ENCODE results near the gene PCDHAC2. TPM values are rescaled to one million over a fixed set of nuclear protein-coding genes. Genes with fewer than 3 reads are reported as not detected.

Gene PCDHAC2
- total RNA-seq, 1 donor from 2014 or later, result 12.4 TPM

DNA sequence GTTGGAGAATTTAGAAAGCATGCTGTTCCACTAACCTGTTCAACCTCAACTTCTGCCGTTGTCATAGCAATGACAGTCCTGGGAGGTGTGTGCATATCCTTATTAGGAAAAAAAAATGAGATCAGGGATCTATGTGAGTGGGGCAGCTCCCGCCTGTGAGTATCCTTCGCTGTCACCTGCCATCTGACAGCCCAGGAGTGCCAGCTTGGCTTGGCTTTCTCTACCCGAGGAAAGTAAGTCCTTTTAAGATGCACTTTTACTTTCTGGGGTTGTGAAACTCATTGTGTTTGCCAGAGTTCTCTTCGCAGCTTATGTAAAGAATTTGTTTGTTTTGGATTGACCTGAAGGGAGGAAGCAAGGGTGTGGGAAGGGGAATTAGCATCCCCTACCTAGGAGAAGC is 21.8 kb downstream of the PCDHAC2 start:
- Mint-ChIP-seq H3K27me3 (ENCODE audit: low read depth) (no peaks in the 10 kb centered on the region), H3K36me3 (peaks cover 6% of the 10 kb centered on the region), H3K4me1 (peaks cover 67% of the 10 kb centered on the region)

DNA sequence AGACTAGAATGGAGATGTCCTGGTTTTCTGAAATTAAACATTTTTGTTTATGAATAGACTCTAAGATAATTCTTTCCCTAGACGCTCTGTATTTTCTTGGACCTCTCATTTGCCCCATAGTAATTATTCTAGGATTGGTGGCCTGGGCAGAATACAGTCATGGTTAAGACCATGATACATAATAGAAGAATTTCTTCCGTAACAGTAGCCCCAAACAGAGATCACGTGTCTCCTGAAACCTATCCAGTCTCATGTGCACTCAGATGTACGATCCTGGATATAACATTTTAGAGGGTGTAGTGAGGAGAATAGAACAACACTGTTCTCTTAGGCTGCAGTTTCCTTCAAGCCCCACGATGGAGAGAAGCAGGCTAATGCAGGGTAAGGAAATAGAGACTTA is 22.3 kb downstream of the PCDHAC2 start:
- no peaks in the 10 kb centered on the region for H3K27me3 Mint-ChIP-seq (ENCODE audit: low read depth)
- TF ChIP-seq, protein P1, sequence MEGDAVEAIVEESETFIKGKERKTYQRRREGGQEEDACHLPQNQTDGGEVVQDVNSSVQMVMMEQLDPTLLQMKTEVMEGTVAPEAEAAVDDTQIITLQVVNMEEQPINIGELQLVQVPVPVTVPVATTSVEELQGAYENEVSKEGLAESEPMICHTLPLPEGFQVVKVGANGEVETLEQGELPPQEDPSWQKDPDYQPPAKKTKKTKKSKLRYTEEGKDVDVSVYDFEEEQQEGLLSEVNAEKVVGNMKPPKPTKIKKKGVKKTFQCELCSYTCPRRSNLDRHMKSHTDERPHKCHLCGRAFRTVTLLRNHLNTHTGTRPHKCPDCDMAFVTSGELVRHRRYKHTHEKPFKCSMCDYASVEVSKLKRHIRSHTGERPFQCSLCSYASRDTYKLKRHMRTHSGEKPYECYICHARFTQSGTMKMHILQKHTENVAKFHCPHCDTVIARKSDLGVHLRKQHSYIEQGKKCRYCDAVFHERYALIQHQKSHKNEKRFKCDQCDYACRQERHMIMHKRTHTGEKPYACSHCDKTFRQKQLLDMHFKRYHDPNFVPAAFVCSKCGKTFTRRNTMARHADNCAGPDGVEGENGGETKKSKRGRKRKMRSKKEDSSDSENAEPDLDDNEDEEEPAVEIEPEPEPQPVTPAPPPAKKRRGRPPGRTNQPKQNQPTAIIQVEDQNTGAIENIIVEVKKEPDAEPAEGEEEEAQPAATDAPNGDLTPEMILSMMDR (IDR thresholded peaks at IDR 0.05; ENCODE audit: unreplicated experiment), result no peak
- DNase-seq (ENCODE audit: low spot score in 2 of 2, unreplicated experiment in 2 of 2), result no peak
- peak overlapping the region; percentile 47 for H3K4me3 Mint-ChIP-seq
- H3K27ac Mint-ChIP-seq, result peak overlapping the region; percentile 94
- H3K36me3 Mint-ChIP-seq, result peaks cover under 1% of the 10 kb centered on the region
- peaks cover 67% of the 10 kb centered on the region for H3K4me1 Mint-ChIP-seq
- no peaks in the 10 kb centered on the region for H3K9me3 Mint-ChIP-seq

More for the DNA sequence above, 21.8 kb downstream of the PCDHAC2 start:
- peak overlapping the region; percentile 94 for H3K27ac Mint-ChIP-seq
- DNase-seq (ENCODE audit: low spot score in 2 of 2, unreplicated experiment in 2 of 2), result no peak
- TF ChIP-seq, protein P1 (IDR thresholded peaks at IDR 0.05; ENCODE audit: unreplicated experiment), result no peak
- H3K4me3 Mint-ChIP-seq, result peak overlapping the region; percentile 47
- no peaks in the 10 kb centered on the region for H3K9me3 Mint-ChIP-seq

DNA sequence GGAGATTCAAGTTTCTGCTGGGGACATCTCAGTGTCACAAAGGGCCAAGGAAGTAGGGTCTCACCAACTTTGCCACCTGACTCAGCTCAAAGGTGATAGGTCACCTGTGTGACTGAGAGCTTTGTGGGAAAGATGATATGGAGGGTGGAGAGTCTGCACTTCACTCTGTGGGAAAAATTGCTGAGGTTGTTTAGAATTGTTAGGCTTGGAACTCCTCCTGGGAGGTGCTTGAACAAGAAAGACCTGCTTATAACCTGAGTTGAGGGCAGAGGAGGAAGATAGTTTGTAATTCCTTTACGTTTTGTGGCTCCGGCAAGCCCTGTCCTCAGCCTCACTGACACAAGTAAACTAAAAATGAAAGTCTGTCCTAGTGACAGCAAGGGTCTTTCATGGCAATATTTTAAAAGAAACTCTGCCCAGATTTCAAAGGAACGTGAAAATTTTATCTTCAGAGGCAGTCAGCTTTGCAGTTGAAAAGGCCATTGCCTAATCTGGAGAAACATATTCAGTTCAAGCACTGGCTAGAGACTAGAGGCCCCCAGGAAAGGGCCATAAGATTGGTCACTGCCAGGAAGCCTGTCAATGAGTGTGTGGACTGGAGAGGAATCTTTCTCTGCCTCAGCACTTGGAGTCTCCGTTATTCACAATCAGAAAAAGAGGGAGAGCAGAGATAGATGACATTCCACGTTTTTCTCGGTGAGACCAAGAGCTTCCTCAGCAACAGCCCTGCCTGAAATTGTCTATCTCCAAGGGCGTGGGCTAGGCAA is 23.2 kb downstream of the PCDHAC2 start:
- Mint-ChIP-seq H3K36me3 (no peaks in the 10 kb centered on the region), H3K27ac (peak overlapping the region; percentile 94), H3K4me3 (peak overlapping the region; percentile 11), H3K4me1 (peaks cover 67% of the 10 kb centered on the region), H3K9me3 (no peaks in the 10 kb centered on the region), H3K27me3 (ENCODE audit: low read depth) (no peaks in the 10 kb centered on the region)
- TF ChIP-seq, protein P1 (IDR thresholded peaks at IDR 0.05; ENCODE audit: unreplicated experiment), result no peak
- no peak for DNase-seq (ENCODE audit: low spot score in 2 of 2, unreplicated experiment in 2 of 2)

DNA sequence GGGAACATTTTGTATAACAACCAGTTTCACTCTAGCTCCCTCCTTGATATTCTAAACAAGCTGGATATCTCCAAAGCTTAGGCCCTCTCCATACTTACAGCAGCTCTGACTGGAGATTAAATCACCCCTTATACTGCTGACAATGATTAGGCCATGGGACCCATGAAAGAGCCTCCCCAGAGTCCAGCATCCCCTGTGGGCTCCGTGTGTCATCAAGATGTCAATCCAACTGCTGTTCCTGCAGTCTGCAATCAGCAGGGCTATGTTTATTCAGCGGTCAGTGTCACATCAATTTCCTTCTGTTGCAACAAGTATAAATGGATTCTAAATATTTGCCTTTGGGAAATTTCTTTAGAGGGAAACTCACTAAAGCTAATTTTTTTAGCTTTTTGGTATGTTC is 26.6 kb downstream of the PCDHAC2 start:
- no peak for DNase-seq (ENCODE audit: low spot score in 2 of 2, unreplicated experiment in 2 of 2)
- no peak overlapping the region for H3K27ac Mint-ChIP-seq
- peaks cover 61% of the 10 kb centered on the region for H3K4me1 Mint-ChIP-seq
- no peaks in the 10 kb centered on the region for H3K27me3 Mint-ChIP-seq (ENCODE audit: low read depth)
- TF ChIP-seq, protein P1 (IDR thresholded peaks at IDR 0.05; ENCODE audit: unreplicated experiment), result no peak
- no peaks in the 10 kb centered on the region for H3K36me3 Mint-ChIP-seq
- no peaks in the 10 kb centered on the region for H3K9me3 Mint-ChIP-seq
- no peak overlapping the region for H3K4me3 Mint-ChIP-seq

DNA sequence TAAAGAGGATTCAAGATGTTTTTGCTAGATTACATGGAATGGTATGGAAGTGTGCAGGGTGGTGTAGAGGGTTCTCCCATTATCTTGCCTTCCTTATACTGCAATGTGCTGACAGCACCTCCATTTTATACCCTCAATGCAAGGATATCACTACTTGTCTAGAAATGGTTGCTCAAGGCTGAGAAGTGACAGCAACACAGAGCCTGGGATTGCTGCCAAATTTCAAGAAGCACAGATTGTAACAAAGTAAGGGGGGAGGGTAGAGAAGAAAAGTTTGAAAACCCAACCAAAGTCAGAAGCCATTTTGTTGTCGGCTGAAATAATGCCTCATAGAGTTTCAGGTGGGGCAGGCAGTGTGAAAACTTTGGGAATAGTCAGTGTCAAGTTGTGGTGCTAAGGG is 29.8 kb downstream of the PCDHAC2 start:
- TF ChIP-seq, protein P1 (IDR thresholded peaks at IDR 0.05; ENCODE audit: unreplicated experiment), result no peak
- Mint-ChIP-seq H3K27me3 (ENCODE audit: low read depth) (no peaks in the 10 kb centered on the region), H3K4me3 (no peak overlapping the region), H3K9me3 (no peaks in the 10 kb centered on the region), H3K4me1 (peaks cover 31% of the 10 kb centered on the region), H3K36me3 (no peaks in the 10 kb centered on the region), H3K27ac (peak overlapping the region; percentile 73)
- no peak for DNase-seq (ENCODE audit: low spot score in 2 of 2, unreplicated experiment in 2 of 2)

All from mesothelial cell of epicardium (in vitro differentiated cells).